HepG2 (cell line): ENCODE data around the gene ZNF628. TPM values are rescaled to one million over a fixed set of nuclear protein-coding genes. Genes with fewer than 3 reads are reported as not detected.
A peak's percentile ranks its signal among the peaks of the same experiment; 100 is the strongest.

Source experiments
- ATAC-seq: fragments of 200-7000 bp; cut with Tn5 transposase; 3 replicates; pipeline ENCODE4 v1.9.1; 2020; ENCODE audit warnings: mild to moderate bottlenecking, moderate library complexity
- BruUV-seq: library from RNA; stranded (reverse); fragments of 400-500 nt; replicated peaks from 2 replicates; lab custom pipeline; 2021; lab: Mats Ljungman, UMichigan
- CTCF ChIA-PET: fragments of 300-600 bp; formaldehyde crosslinking; extraction: SDS; loops from one replicate; lab custom pipeline; 2021; ENCODE audit warnings: low total read pairs, inconsistent platforms, low intra/inter-chr PET ratio; lab: Yijun Ruan, JAX
- POLR2A ChIA-PET: fragments of 350-600 bp; sonication (Branson Sonifier 250); formaldehyde crosslinking; loops from one replicate; lab custom pipeline; 2020; ENCODE audit warnings: antibody characterized with exemption, inconsistent platforms; lab: Yijun Ruan, JAX
- DNase-seq: peaks from one replicate; pipeline ENCODE4 v3.0.0-alpha.2; 2015; ENCODE audit warnings: low spot score
- FAIRE-seq: peaks from 3 replicates; lab custom pipeline; 2011; peaks lifted over from hg19 to GRCh38; lab: Jason Lieb, UNC
- H2AFZ ChIP-seq: one replicate; pipeline ENCODE4 v1.6.1; 2011; ENCODE audit warnings: low read length, inconsistent platforms
- H3K27ac ChIP-seq: fragments of 300-600 bp; 3 replicates; pipeline ENCODE4 v1.8.0; 2011; ENCODE audit warnings: mixed run types, mild to moderate bottlenecking, mixed read lengths, low read length, inconsistent platforms; ENCODE audit not compliant: insufficient read depth; ENCODE audit errors: extremely low read length
- H3K27me3 ChIP-seq, 2 experiments: fragments of 200-600 bp in 1 of 2; 2 replicates in 1 of 2; 3 replicates in 1 of 2; pipeline versions ENCODE4 v1.6.0 to v1.8.0; 2011; ENCODE audit warnings: low read length in 2 of 2, mild to moderate bottlenecking in 2 of 2, moderate library complexity in 2 of 2, inconsistent platforms in 1 of 2; ENCODE audit not compliant: insufficient read depth in 2 of 2, control insufficient read depth in 1 of 2
- H3K36me3 ChIP-seq, 2 experiments: fragments of 200-600 bp in 1 of 2; replicated peaks in 1 of 2; 2 replicates in 1 of 2; 3 replicates in 1 of 2; pipeline versions ENCODE4 v1.5.1 to v1.8.0; 2011; ENCODE audit warnings: low read length in 2 of 2, inconsistent platforms in 1 of 2; ENCODE audit not compliant: insufficient read depth in 2 of 2, control insufficient read depth in 1 of 2
- H3K4me1 ChIP-seq: 2 replicates; pipeline ENCODE4 v1.5.1; 2012; ENCODE audit warnings: low read length, inconsistent platforms; ENCODE audit not compliant: insufficient read depth
- H3K4me2 ChIP-seq: 2 replicates; pipeline ENCODE4 v1.6.0; 2011; ENCODE audit warnings: low read depth, low read length, inconsistent platforms
- H3K4me3 ChIP-seq, 3 experiments: fragments of 200-600 bp in 1 of 3; sonication (generic), shearing (Covaris generic) in 1 of 3; replicated peaks in 1 of 3; 2 replicates each; pipeline ENCODE4 v1.5.1; 2011 to 2016; ENCODE audit warnings: low read length in 3 of 3, inconsistent platforms in 2 of 3, low read depth in 2 of 3, mild to moderate bottlenecking in 2 of 3, control low read depth in 1 of 3, mixed read lengths in 1 of 3; ENCODE audit not compliant: insufficient read depth in 1 of 3
- H3K79me2 ChIP-seq: one replicate; pipeline ENCODE4 v1.6.1; 2011; ENCODE audit warnings: low read length, inconsistent platforms; ENCODE audit not compliant: insufficient read depth
- H3K9ac ChIP-seq: 2 replicates; pipeline ENCODE4 v1.6.0; 2011; ENCODE audit warnings: mild to moderate bottlenecking, low read depth, low read length, inconsistent platforms; ENCODE audit not compliant: insufficient read depth
- H3K9me3 ChIP-seq: 2 replicates; pipeline ENCODE4 v1.5.1; 2012; ENCODE audit warnings: mild to moderate bottlenecking, low read length
- H4K20me1 ChIP-seq: 2 replicates; pipeline ENCODE4 v1.6.0; 2011; ENCODE audit warnings: inconsistent platforms, mild to moderate bottlenecking, low read length, moderate library complexity; ENCODE audit not compliant: insufficient read depth
- RBFOX2 ChIP-seq: fragments of 200-400 bp; formaldehyde crosslinking; IDR thresholded peaks from 2 replicates; pipeline ENCODE4 v1.6.1; 2017; ENCODE audit warnings: low read depth, mild to moderate bottlenecking, low read length
- TFAP4 ChIP-seq: sonication (generic); IDR thresholded peaks from 2 replicates; pipeline ENCODE4 v1.6.1; 2016; ENCODE audit warnings: low read depth, borderline replicate concordance
- ZNF17 ChIP-seq: sonication (generic); formaldehyde crosslinking; IDR thresholded peaks from 2 replicates; pipeline ENCODE4 v1.5.0; 2020; ENCODE audit warnings: mild to moderate bottlenecking, missing genetic modification reagents
- WGBS: methylation state at CpG from one replicate; pipeline ENCODE4 v1.1.6; 2017; ENCODE audit warnings: low lambda C conversion rate; 5-methylcytosine and 5-hydroxymethylcytosine counted together
- in situ Hi-C: cut with HindIII; loops from 2 replicates; pipeline ENCODE4 v1.10.0; 2017; ENCODE audit warnings: low pct_unique_long_range_greater_than_20kb; ENCODE audit not compliant: extremely low pct_ligation_motif_present
- intact Hi-C: fragments of 100-400 bp; cut with micrococcal nuclease; formaldehyde crosslinking; loops from one replicate; pipeline ENCODE4 v1.10.0; 2022; ENCODE audit not compliant: unreplicated experiment
- polyA plus RNA-seq, 8 experiments: library from polyadenylated mRNA; depleted of rRNA in 3 of 8; stranded (reverse) in 7 of 8; unstranded in 1 of 8; fragments of >200 nt; fragmentation: Illumina TruSeq in 4 of 8; extraction: Trizol in 4 of 8; gene quantifications; 2 replicates each; pipeline versions ENCODE4 v1.2.1 to v1.2.3, GENCODE V29; 2011 to 2016; ENCODE audit warnings: low read depth in 4 of 8, missing spikeins in 1 of 8, mixed read lengths in 1 of 8; ENCODE audit not compliant: insufficient read depth in 1 of 8
- total RNA-seq, 5 experiments: library from RNA; depleted of rRNA; stranded (reverse); fragments of >200 nt; fragmentation: Illumina TruSeq; extraction: Trizol; gene quantifications; 2 replicates each; pipeline ENCODE4 v1.2.3, GENCODE V29; 2016; ENCODE audit warnings: low read depth in 1 of 5

The ZNF628 gene
- total and polyA plus RNA-seq, 2 of the 13 experiments (the other 11 are each of a cell fraction or from before 2014, with no cell fraction given), result 0.54 to 1.2 TPM

DNA sequence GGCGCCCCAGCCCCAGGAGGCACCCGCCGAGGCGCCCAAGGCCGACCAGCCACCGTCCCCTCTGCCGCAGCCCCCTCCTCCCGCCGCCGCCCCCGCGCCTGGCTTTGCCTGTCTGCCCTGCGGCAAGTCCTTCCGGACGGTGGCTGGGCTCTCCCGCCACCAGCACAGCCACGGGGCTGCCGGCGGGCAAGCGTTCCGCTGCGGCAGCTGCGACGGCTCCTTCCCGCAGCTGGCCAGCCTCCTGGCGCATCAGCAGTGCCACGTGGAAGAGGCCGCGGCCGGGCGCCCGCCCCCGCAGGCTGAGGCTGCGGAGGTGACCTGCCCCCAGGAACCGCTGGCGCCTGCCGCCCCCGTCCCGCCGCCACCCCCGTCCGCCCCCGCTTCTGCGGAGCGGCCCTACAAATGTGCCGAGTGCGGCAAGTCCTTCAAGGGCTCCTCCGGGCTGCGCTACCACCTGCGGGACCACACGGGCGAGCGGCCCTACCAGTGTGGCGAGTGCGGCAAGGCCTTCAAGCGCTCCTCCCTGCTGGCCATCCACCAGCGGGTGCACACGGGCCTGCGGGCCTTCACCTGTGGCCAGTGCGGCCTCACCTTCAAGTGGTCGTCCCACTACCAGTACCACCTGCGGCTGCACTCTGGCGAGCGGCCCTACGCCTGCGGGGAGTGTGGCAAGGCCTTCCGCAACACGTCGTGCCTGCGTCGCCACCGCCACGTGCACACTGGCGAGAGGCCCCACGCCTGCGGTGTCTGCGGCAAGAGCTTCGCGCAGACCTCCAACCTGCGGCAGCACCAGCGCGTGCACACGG, 5.9 kb downstream of the ZNF628 start:
- WGBS, result 98% methylated on average over 49 of the region's 83 CpGs
- no peak for DNase-seq
- in situ Hi-C loops (no loop called here), intact Hi-C loops (no loop called here)
- H3K79me2 ChIP-seq, result peaks cover 11% of the 10 kb centered on the region
- FAIRE-seq, result no peak
- H3K9ac ChIP-seq, result no peak overlapping the region
- H3K9me3 ChIP-seq, result no peaks in the 10 kb centered on the region
- BruUV-seq, result no TSS peak
- no peaks in the 10 kb centered on the region for H4K20me1 ChIP-seq
- TF ChIP-seq RBFOX2, result 0 out of 2 replicates have a peak, but pooled peaks have one; percentile 38
- TF ChIP-seq ZNF17 (CRISPR knock-in tag), result no peak
- POLR2A ChIA-PET, result no interaction called here
- H3K27ac ChIP-seq, result no peak overlapping the region
- no peak overlapping the region for H2AFZ ChIP-seq
- ATAC-seq, result no peak
- peaks cover 33% of the 10 kb centered on the region for H3K4me1 ChIP-seq
- H3K27me3 ChIP-seq, result no peaks in the 10 kb centered on the region
- no peak overlapping the region for H3K4me2 ChIP-seq
- no peak overlapping the region for H3K4me3 ChIP-seq
- H3K36me3 ChIP-seq, result no peaks in the 10 kb centered on the region
- CTCF ChIA-PET, result no interaction called here

DNA sequence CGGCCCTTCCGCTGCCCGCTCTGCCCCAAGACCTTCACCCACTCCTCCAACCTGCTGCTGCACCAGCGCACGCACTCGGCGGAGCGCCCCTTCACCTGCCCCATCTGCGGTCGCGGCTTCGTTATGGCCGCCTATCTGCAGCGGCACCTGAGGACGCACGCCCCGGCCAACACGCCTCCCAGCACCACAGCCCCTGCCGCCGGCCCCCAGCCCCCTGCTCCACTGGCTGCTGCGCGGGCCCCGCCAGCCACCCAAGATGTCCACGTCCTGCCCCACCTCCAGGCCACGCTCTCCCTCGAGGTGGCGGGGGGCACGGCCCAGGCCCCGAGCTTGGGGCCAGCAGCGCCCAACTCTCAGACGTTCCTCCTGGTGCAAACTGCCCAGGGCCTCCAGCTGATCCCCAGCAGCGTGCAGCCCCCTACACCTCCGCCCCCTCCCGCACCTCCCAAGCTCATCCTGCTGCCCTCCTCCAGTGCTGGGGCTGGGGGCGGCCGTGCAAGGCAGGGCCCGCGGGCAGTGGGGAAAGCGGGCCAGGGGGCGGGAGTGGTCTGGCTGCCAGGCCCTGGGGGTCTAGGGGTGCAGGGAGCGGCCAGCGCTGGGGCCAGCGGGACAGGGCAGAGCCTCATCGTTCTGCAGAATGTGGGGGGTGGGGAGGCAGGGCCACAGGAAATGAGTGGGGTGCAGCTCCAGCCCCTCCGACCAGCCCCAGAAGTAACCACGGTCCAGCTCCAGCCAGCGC, 6.7 kb downstream of the ZNF628 start:
- H3K9me3 ChIP-seq, result no peaks in the 10 kb centered on the region
- H3K9ac ChIP-seq, result no peak overlapping the region
- no peak overlapping the region for H3K27ac ChIP-seq
- intact Hi-C loops, result no loop called here
- ATAC-seq, result no peak
- POLR2A ChIA-PET, result interaction anchor here (1.9 kb wide), 1 partner anchor 70 kb away, joined by 4 read pairs; no protein-coding TSS in a partner anchor
- H3K79me2 ChIP-seq, result peaks cover 7% of the 10 kb centered on the region
- WGBS, result 96% methylated on average over 41 of the region's 47 CpGs
- H3K27me3 ChIP-seq, result no peaks in the 10 kb centered on the region
- DNase-seq, result no peak
- H3K4me1 ChIP-seq, result peaks cover 32% of the 10 kb centered on the region
- CTCF ChIA-PET, result no interaction called here
- in situ Hi-C loops, result no loop called here
- H3K4me2 ChIP-seq, result no peak overlapping the region
- H2AFZ ChIP-seq, result no peak overlapping the region
- H3K36me3 ChIP-seq, result no peaks in the 10 kb centered on the region
- no peaks in the 10 kb centered on the region for H4K20me1 ChIP-seq
- TF ChIP-seq RBFOX2 (peak; percentile 48; the same call in 1 of the 2 replicates), TFAP4 (no peak)
- no peak for FAIRE-seq
- H3K4me3 ChIP-seq, result no peak overlapping the region
- no TSS peak for BruUV-seq
